Lower lobe of right lung (tissue), 2 donors: ENCODE measurements around the gene NALF2. TPM values are rescaled to one million over a fixed set of nuclear protein-coding genes. Genes with fewer than 3 reads are reported as not detected.

Experiments
- ATAC-seq, 2 donors: fragments of 200-7000 bp; cut with Tn5 transposase; one replicate each; pipeline ENCODE4 v1.9.1; 2020 to 2022; ENCODE audit warnings: mild to moderate bottlenecking in 2 of 2, moderate library complexity in 2 of 2
- DNase-seq: peaks from one replicate; pipeline ENCODE4 v3.0.0-alpha.2; 2020
- H3K27ac ChIP-seq: fragments of 200-600 bp; one replicate; pipeline ENCODE4 v1.8.0; 2022
- H3K27me3 ChIP-seq: fragments of 200-600 bp; one replicate; pipeline ENCODE4 v1.8.0; 2022; ENCODE audit warnings: low read depth
- H3K36me3 ChIP-seq: fragments of 200-600 bp; one replicate; pipeline ENCODE4 v1.8.0; 2022; ENCODE audit warnings: mild to moderate bottlenecking
- H3K4me1 ChIP-seq: fragments of 200-600 bp; one replicate; pipeline ENCODE4 v1.8.0; 2022
- H3K4me3 ChIP-seq: fragments of 200-600 bp; one replicate; pipeline ENCODE4 v1.8.0; 2022; ENCODE audit warnings: mild to moderate bottlenecking
- H3K9me3 ChIP-seq: fragments of 200-600 bp; one replicate; pipeline ENCODE4 v1.8.0; 2022
- CTCF ChIP-seq: fragments of 200-600 bp; IDR thresholded peaks from one replicate; pipeline ENCODE4 v1.8.0; 2022; ENCODE audit warnings: antibody characterized with exemption, mild to moderate bottlenecking
- intact Hi-C: fragments of 100-400 bp; cut with DNase I; formaldehyde crosslinking; loops from one replicate; pipeline ENCODE4 v1.11.0; 2022
- total RNA-seq: library from RNA; stranded (reverse); fragmentation: NEBNext Ultra II Directional; extraction: Animal tissue kit (Norgen Biotek cat#: 25700); gene quantifications from one replicate; pipeline ENCODE4 v1.2.1, GENCODE V29; 2021
- donor health status: DM: no; HTN: yes; CAD: no; lungs with severe emphysema.

Gene NALF2
- total RNA-seq, 1 donor from 2014 or later, result 0.12 TPM

- intact Hi-C loops, result no loop called here
- no peak for TF ChIP-seq CTCF
Observed at GRCh38 chrX:69510137-69510715, 6.1 kb downstream of the NALF2 start.

GRCh38 chrX:69510914-69511513, 6.9 kb downstream of the NALF2 start:
- DNase-seq (no peak), ATAC-seq (no peak)
- no peak overlapping the region for H3K27ac ChIP-seq
- intact Hi-C loops, result no loop called here
- peaks cover 19% of the 10 kb centered on the region for H3K27me3 ChIP-seq
- no peak for TF ChIP-seq CTCF
- no peaks in the 10 kb centered on the region for H3K4me1 ChIP-seq
- no peak overlapping the region for H3K4me3 ChIP-seq
- H3K36me3 ChIP-seq, result no peaks in the 10 kb centered on the region
- H3K9me3 ChIP-seq, result no peaks in the 10 kb centered on the region

More at GRCh38 chrX:69510137-69510715, 6.1 kb downstream of the NALF2 start:
- DNase-seq (no peak), ATAC-seq (no peak)
- Histone ChIP-seq H3K27ac (no peak overlapping the region), H3K4me1 (no peaks in the 10 kb centered on the region), H3K36me3 (no peaks in the 10 kb centered on the region), H3K4me3 (no peak overlapping the region), H3K9me3 (no peaks in the 10 kb centered on the region), H3K27me3 (peaks cover 25% of the 10 kb centered on the region)

- Histone ChIP-seq H3K4me1 (no peaks in the 10 kb centered on the region), H3K27ac (no peak overlapping the region), H3K27me3 (no peaks in the 10 kb centered on the region), H3K4me3 (no peak overlapping the region), H3K36me3 (no peaks in the 10 kb centered on the region), H3K9me3 (no peaks in the 10 kb centered on the region)
- no peak for TF ChIP-seq CTCF
- intact Hi-C loops, result no loop called here
- no peak for ATAC-seq
- DNase-seq, result no peak
Observed at GRCh38 chrX:69522052-69522451, 17.9 kb downstream of the NALF2 start.

GRCh38 chrX:69523314-69523713, 19.2 kb downstream of the NALF2 start:
- no peaks in the 10 kb centered on the region for H3K27me3 ChIP-seq
- intact Hi-C loops, result no loop called here

GRCh38 chrX:69524781-69525363, 20.7 kb downstream of the NALF2 start:
- TF ChIP-seq CTCF, result no peak
- H3K27ac ChIP-seq, result no peak overlapping the region
- H3K4me3 ChIP-seq, result no peak overlapping the region
- no peak for DNase-seq
- H3K36me3 ChIP-seq, result no peaks in the 10 kb centered on the region
- H3K27me3 ChIP-seq, result no peaks in the 10 kb centered on the region
- no peaks in the 10 kb centered on the region for H3K4me1 ChIP-seq
- H3K9me3 ChIP-seq, result no peaks in the 10 kb centered on the region
- intact Hi-C loops, result no loop called here
- ATAC-seq, result no peak

More at GRCh38 chrX:69523314-69523713, 19.2 kb downstream of the NALF2 start:
- Histone ChIP-seq H3K9me3 (no peaks in the 10 kb centered on the region), H3K27ac (no peak overlapping the region), H3K4me3 (no peak overlapping the region), H3K4me1 (no peaks in the 10 kb centered on the region), H3K36me3 (no peaks in the 10 kb centered on the region)
- ATAC-seq (no peak), DNase-seq (no peak)
- no peak for TF ChIP-seq CTCF
